GM12878 (cell line): Measurements from ENCODE around the gene NLRC5.

Experiments used
- CHD4 ChIP-seq: fragments of 200-600 bp; sonication (generic); IDR thresholded peaks from 2 replicates; pipeline ENCODE4 v1.6.1; 2016; ENCODE audit warnings: mild to moderate bottlenecking
- CTCF ChIP-seq, 3 experiments: IDR thresholded peaks in 2 of 3; conservative IDR thresholded peaks in 1 of 3; 2 replicates each; pipeline ENCODE4 v1.5.1; 2011; ENCODE audit warnings: low read depth in 3 of 3, low read length in 3 of 3, mild to moderate bottlenecking in 3 of 3, control low read depth in 2 of 3, moderate library complexity in 2 of 3, inconsistent platforms in 1 of 3, mixed read lengths in 1 of 3; ENCODE audit not compliant: control insufficient read depth in 2 of 3, insufficient read depth in 1 of 3; ENCODE audit errors: extremely low read depth in 1 of 3
- HDAC6 ChIP-seq: fragments of 200-600 bp; sonication (generic); IDR thresholded peaks from one replicate; pipeline ENCODE4 v1.8.0; 2017; ENCODE audit warnings: antibody characterized with exemption; ENCODE audit not compliant: unreplicated experiment
- MYC ChIP-seq: IDR thresholded peaks from 2 replicates; pipeline ENCODE4 v1.6.1; 2011; ENCODE audit warnings: mild to moderate bottlenecking, low read length, moderate library complexity, inconsistent platforms; ENCODE audit not compliant: insufficient read depth, insufficient replicate concordance, insufficient read length, severe bottlenecking
- NFIC ChIP-seq: IDR thresholded peaks from 2 replicates; pipeline ENCODE4 v1.6.1; 2012; ENCODE audit warnings: low read depth, mild to moderate bottlenecking, inconsistent platforms, low read length, moderate library complexity
- SMARCA5 ChIP-seq: fragments of 450-650 bp; IDR thresholded peaks from 2 replicates; pipeline ENCODE4 v1.6.1; 2017; ENCODE audit warnings: mild to moderate bottlenecking
- USF1 ChIP-seq: IDR thresholded peaks from 2 replicates; pipeline ENCODE4 v1.6.1; 2011; ENCODE audit warnings: borderline replicate concordance, low read depth, mild to moderate bottlenecking, moderate library complexity, mixed read lengths, low read length; ENCODE audit not compliant: insufficient read depth; ENCODE audit errors: extremely low read length
- YY1 ChIP-seq: IDR thresholded peaks from 2 replicates; pipeline ENCODE4 v1.6.1; 2011; ENCODE audit warnings: low read depth, mild to moderate bottlenecking, low read length
- ZNF24 ChIP-seq: fragments of 450-650 bp; IDR thresholded peaks from 2 replicates; pipeline ENCODE4 v1.6.1; 2017; ENCODE audit warnings: antibody characterized with exemption, mild to moderate bottlenecking
- ZSCAN29 ChIP-seq: fragments of 450-650 bp; IDR thresholded peaks from 2 replicates; pipeline ENCODE4 v1.6.1; 2017; ENCODE audit warnings: mild to moderate bottlenecking, moderate library complexity

GRCh38 chr16:57019746-57020145, 30.4 kb downstream of the NLRC5 start:
- no peak for TF ChIP-seq HDAC6
- no peak for TF ChIP-seq CTCF (IDR thresholded peaks at IDR 0.05 in 2 of 3, conservative IDR thresholded peaks at IDR 0.05 in 1 of 3; ENCODE audit: control insufficient read depth in 2 of 3, extremely low read depth in 1 of 3, insufficient read depth in 1 of 3, low read depth in 3 of 3, low read length in 3 of 3)
- TF ChIP-seq SMARCA5: no peak
- no peak for TF ChIP-seq USF1
- no peak for TF ChIP-seq NFIC
- TF ChIP-seq MYC: no peak
- TF ChIP-seq YY1: no peak
- no peak for TF ChIP-seq CHD4
- TF ChIP-seq ZNF24: no peak
- no peak for TF ChIP-seq ZSCAN29
